ENCODE data around the gene SLC4A2. TPM values are rescaled to one million over a fixed set of nuclear protein-coding genes. Genes with fewer than 3 reads are reported as not detected.
A peak's percentile ranks its signal among the peaks of the same experiment; 100 is the strongest.

SLC4A2 gene
- total and polyA plus RNA-seq, 2 experiments from 2014 or later: 167 to 188 TPM

DNA sequence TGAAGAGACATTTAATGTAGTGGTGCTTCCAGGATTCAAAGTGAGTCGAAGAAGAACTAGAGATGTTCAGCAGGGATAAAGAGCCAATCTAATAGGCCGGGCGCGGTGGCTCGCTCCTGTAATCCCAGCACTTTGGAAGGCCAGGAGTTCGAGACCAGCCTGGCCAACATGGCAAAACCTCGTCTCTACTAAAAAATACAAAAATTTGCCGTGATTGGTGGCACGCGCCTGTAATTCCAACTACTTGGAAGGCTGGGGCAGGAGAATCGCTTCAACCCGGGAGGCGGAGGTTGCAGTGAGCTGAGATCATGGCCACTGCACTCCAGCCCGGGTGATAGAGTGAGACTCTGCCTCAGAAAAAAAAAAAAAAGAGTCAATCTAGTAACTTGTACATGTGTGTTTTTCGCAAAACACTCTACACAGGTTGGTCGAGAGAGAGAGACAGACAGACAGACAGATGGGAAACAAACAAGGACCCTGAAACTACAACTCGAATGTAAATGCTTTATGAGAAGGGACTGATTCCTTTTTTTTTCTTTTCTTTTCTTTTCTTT lies 30.4 kb upstream of the SLC4A2 start:
- Histone ChIP-seq H3K9me2 (replicated peaks; ENCODE audit: insufficient read depth) (no peaks in the 10 kb centered on the region), H3K27me3 (no peaks in the 10 kb centered on the region), H3K79me2 (peaks cover 13% of the 10 kb centered on the region), H3K4me1 (ENCODE audit: insufficient read depth) (peaks cover 8% of the 10 kb centered on the region), H3K9me3 (ENCODE audit: low read depth) (no peaks in the 10 kb centered on the region), H3K36me3 (replicated peaks; ENCODE audit: insufficient read depth, low read depth) (no peaks in the 10 kb centered on the region), H4K20me1 (ENCODE audit: insufficient read depth, poor library complexity, severe bottlenecking) (no peaks in the 10 kb centered on the region), H2AFZ (peak overlapping the region; percentile 84), H3K4me3 (peak overlapping the region; percentile 51), H3K27ac (peak overlapping the region; percentile 73), H3K4me2 (peak overlapping the region; percentile 85)
- 77% methylated on average over 17 of the region's 17 CpGs for WGBS (ENCODE audit: low lambda C conversion rate, missing lambda C conversion rate)
- TF ChIP-seq, protein P1, sequence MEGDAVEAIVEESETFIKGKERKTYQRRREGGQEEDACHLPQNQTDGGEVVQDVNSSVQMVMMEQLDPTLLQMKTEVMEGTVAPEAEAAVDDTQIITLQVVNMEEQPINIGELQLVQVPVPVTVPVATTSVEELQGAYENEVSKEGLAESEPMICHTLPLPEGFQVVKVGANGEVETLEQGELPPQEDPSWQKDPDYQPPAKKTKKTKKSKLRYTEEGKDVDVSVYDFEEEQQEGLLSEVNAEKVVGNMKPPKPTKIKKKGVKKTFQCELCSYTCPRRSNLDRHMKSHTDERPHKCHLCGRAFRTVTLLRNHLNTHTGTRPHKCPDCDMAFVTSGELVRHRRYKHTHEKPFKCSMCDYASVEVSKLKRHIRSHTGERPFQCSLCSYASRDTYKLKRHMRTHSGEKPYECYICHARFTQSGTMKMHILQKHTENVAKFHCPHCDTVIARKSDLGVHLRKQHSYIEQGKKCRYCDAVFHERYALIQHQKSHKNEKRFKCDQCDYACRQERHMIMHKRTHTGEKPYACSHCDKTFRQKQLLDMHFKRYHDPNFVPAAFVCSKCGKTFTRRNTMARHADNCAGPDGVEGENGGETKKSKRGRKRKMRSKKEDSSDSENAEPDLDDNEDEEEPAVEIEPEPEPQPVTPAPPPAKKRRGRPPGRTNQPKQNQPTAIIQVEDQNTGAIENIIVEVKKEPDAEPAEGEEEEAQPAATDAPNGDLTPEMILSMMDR (IDR thresholded peaks at IDR 0.05; ENCODE audit: poor library complexity): no peak
- TF ChIP-seq EZH2phosphoT487 (IDR thresholded peaks at IDR 0.05; ENCODE audit: low read depth, severe bottlenecking, unreplicated experiment): no peak
- no peak for TF ChIP-seq EZH2 (IDR thresholded peaks at IDR 0.05; ENCODE audit: borderline replicate concordance)
- DNase-seq (ENCODE audit: low spot score): no peak

DNA sequence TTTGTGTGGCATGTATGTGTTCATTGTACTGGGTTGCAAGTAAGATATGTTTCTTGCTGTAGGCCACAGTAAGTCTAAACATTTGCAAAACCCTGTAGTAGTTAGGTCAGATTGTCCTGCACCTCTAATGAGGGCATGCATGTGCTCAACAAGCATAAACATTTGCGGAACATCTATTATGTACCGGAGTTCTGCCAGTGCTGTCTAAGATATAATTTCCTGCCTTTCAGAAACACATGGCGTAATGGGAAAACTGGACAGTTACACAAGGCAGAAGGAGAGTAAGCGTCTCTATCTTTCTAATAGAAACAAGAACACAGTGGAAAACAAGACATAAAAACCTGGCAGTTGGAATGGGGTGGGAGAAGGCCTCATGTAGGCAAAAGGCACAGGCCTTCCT lies 28.4 kb upstream of the SLC4A2 start:
- TF ChIP-seq EZH2phosphoT487 (IDR thresholded peaks at IDR 0.05; ENCODE audit: low read depth, severe bottlenecking, unreplicated experiment) (no peak), EZH2 (IDR thresholded peaks at IDR 0.05; ENCODE audit: borderline replicate concordance) (no peak)
- TF ChIP-seq, protein P1 (IDR thresholded peaks at IDR 0.05; ENCODE audit: poor library complexity): no peak
- Histone ChIP-seq H3K27me3 (no peaks in the 10 kb centered on the region), H3K79me2 (peaks cover 13% of the 10 kb centered on the region), H3K9me2 (replicated peaks; ENCODE audit: insufficient read depth) (no peaks in the 10 kb centered on the region), H3K36me3 (replicated peaks; ENCODE audit: insufficient read depth, low read depth) (no peaks in the 10 kb centered on the region), H3K4me2 (no peak overlapping the region), H3K27ac (no peak overlapping the region), H3K9me3 (ENCODE audit: low read depth) (no peaks in the 10 kb centered on the region), H3K4me1 (ENCODE audit: insufficient read depth) (peaks cover 8% of the 10 kb centered on the region), H3K4me3 (no peak overlapping the region), H2AFZ (no peak overlapping the region), H4K20me1 (ENCODE audit: insufficient read depth, poor library complexity, severe bottlenecking) (no peaks in the 10 kb centered on the region)
- no peak for DNase-seq (ENCODE audit: low spot score)
- 88% methylated on average over 4 of the region's 4 CpGs for WGBS (ENCODE audit: low lambda C conversion rate, missing lambda C conversion rate)

DNA sequence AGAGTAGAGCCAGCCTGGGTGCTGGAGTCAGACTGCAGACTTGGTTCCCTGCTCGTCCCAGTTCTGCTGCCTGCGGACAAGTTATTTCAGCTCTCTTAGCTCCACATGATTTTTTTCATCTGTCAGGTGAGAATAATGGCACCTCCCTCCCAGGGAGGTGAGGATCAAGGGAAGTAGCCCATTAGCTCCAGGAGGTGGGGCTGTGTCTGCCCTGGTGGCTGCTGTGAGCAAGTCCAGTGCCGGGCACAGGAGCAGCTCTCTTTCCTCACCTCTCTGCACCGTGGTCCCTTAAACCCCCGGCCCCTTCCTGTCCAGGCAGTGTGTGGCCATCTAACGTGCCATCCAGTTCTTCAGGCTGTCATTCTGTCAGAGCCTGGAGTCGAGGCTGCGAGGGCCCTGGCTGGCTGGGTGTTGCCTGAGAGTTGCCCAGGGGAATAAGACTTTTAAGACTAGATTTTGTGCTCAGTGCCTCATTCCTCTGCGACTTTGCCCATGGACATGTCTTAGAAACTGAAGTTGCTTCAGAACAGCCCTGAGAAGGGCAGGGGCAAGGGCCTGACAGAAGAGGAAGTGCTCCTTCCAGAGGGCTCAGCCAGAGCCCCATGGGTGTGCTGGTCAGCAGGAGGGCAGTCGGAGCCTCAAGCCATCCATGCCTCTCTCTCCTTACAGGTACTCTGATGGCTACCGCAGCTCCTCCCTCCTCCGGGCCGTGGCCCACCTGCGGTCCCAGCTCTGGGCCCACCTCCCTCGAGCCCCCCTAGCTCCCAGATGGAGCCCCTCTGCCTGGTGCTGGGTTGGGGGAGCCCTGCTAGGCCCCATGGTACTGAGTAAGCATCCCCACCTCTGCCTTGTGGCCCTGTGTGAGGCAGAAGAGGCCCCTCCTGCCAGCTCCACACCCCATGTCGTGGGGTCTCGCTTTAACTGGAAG lies 26.2 kb upstream of the SLC4A2 start:
- Histone ChIP-seq H3K9me3 (ENCODE audit: low read depth) (no peaks in the 10 kb centered on the region), H3K4me3 (no peak overlapping the region), H2AFZ (no peak overlapping the region), H3K4me2 (no peak overlapping the region), H3K36me3 (replicated peaks; ENCODE audit: insufficient read depth, low read depth) (no peaks in the 10 kb centered on the region), H3K79me2 (peaks cover 13% of the 10 kb centered on the region), H3K27me3 (no peaks in the 10 kb centered on the region), H3K27ac (no peak overlapping the region), H4K20me1 (ENCODE audit: insufficient read depth, poor library complexity, severe bottlenecking) (no peaks in the 10 kb centered on the region), H3K9me2 (replicated peaks; ENCODE audit: insufficient read depth) (no peaks in the 10 kb centered on the region), H3K4me1 (ENCODE audit: insufficient read depth) (peaks cover 8% of the 10 kb centered on the region)
- WGBS (ENCODE audit: low lambda C conversion rate, missing lambda C conversion rate): 95% methylated on average over 17 of the region's 17 CpGs
- TF ChIP-seq EZH2 (IDR thresholded peaks at IDR 0.05; ENCODE audit: borderline replicate concordance) (no peak), EZH2phosphoT487 (IDR thresholded peaks at IDR 0.05; ENCODE audit: low read depth, severe bottlenecking, unreplicated experiment) (no peak)
- TF ChIP-seq, protein P1 (IDR thresholded peaks at IDR 0.05; ENCODE audit: poor library complexity): no peak
- DNase-seq (ENCODE audit: low spot score): no peak

Data from hepatocyte (in vitro differentiated cells).